Measurements from ENCODE around the gene TTC12. TPM values are rescaled to one million over a fixed set of nuclear protein-coding genes. Genes with fewer than 3 reads are reported as not detected.

The TTC12 gene
- total and polyA plus RNA-seq, 12 donors = 3.3 to 18.0 (median 7.8) TPM

GRCh38 chr11:113288286-113288863 lies 26.0 kb upstream of the TTC12 start:
- TF ChIP-seq, protein P1, sequence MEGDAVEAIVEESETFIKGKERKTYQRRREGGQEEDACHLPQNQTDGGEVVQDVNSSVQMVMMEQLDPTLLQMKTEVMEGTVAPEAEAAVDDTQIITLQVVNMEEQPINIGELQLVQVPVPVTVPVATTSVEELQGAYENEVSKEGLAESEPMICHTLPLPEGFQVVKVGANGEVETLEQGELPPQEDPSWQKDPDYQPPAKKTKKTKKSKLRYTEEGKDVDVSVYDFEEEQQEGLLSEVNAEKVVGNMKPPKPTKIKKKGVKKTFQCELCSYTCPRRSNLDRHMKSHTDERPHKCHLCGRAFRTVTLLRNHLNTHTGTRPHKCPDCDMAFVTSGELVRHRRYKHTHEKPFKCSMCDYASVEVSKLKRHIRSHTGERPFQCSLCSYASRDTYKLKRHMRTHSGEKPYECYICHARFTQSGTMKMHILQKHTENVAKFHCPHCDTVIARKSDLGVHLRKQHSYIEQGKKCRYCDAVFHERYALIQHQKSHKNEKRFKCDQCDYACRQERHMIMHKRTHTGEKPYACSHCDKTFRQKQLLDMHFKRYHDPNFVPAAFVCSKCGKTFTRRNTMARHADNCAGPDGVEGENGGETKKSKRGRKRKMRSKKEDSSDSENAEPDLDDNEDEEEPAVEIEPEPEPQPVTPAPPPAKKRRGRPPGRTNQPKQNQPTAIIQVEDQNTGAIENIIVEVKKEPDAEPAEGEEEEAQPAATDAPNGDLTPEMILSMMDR (IDR thresholded peaks at IDR 0.05) = no peak
- no peaks in the 10 kb centered on the region for H3K9me3 ChIP-seq
- H3K27me3 ChIP-seq = peaks cover 0 to 5% (median 0%) of the 10 kb centered on the region in 7 donors
- no peaks in the 10 kb centered on the region for H3K36me3 ChIP-seq
- H3K27ac ChIP-seq = no peak overlapping the region
- H3K4me1 ChIP-seq = peaks cover 0 to 19% (median 0%) of the 10 kb centered on the region in 9 donors
- WGBS, 2 donors = 82 to 85% methylated on average over 6 of the region's 6 CpGs
- DNase-seq = no peak
- no peak overlapping the region for H3K4me3 ChIP-seq
- no peak for ATAC-seq
- intact Hi-C loops (cut with DNase I) = loop anchor here (1.0 to 10.0 kb wide), 12 partner anchors 494 to 1064 kb away; partner anchors contain the start of gene PTS (in 1 of the 10)

DNA sequence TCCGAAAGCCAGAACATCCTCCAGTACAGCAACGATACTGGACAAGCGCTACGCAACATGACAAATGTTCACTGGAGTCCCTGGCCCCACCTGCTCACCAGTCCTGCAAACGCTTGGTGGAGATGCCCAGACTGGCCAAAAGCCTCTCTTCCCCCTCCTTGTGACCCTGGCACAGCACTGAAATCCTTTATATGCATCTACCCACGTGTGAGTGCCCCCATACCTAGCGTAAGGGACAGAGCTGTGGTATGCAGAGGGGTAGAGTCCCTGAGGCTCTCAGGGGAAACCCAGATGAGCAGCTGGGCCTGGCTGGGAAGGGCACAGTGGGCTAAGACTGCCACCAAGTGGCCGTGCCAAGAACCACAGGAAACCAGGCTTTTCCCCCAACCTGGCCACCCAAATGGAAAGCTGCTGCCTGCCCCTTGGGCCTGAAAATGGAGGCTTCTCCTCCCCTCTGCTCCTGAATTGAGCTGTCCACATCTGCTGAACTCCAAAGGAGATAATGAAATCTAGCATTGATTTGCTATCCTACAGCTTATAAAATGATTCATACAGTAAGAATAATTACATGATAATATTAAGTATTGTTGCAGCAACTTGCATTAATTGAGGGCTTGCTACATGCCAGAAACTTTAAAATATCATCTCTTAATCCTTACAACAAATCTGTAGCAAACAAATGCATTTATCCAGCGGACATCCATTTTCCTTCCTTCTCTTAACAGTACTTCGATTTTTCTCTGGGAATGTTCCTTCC lies 24.8 kb upstream of the TTC12 start:
- H3K4me1 ChIP-seq = peaks cover 0 to 19% (median 0%) of the 10 kb centered on the region in 9 donors
- no peak overlapping the region for H3K27ac ChIP-seq
- intact Hi-C loops (cut with DNase I) = loop anchor here (2.0 to 10.0 kb wide), 12 partner anchors 495 to 1075 kb away; partner anchors contain the start of gene PTS (in 2 of the 10)
- no peaks in the 10 kb centered on the region for H3K9me3 ChIP-seq
- 56 to 66% methylated on average over 10 of the region's 10 CpGs for WGBS, 2 donors
- no peaks in the 10 kb centered on the region for H3K36me3 ChIP-seq
- peaks cover 0 to 16% (median 0%) of the 10 kb centered on the region in 7 donors for H3K27me3 ChIP-seq
- peak; percentile 58 to 82 (median 74) for ATAC-seq
- no peak overlapping the region for H3K4me3 ChIP-seq
- DNase-seq = peak; percentile 33 to 67
- TF ChIP-seq, protein P1 (IDR thresholded peaks at IDR 0.05) = peak; percentile 80 to 95 (median 89)

- Histone ChIP-seq H3K27me3 (peaks cover 0 to 26% (median 0%) of the 10 kb centered on the region in 7 donors), H3K4me1 (peaks cover 0 to 9% (median 0%) of the 10 kb centered on the region in 9 donors), H3K4me3 (no peak overlapping the region), H3K36me3 (no peaks in the 10 kb centered on the region), H3K9me3 (no peaks in the 10 kb centered on the region), H3K27ac (no peak overlapping the region)
- ATAC-seq (no peak), DNase-seq (no peak)
- intact Hi-C loops (cut with DNase I) = loop anchor here in 3 of 10 donors (10.0 kb wide), 3 partner anchors 1009 to 1079 kb away; partner anchors contain the start of gene PTS (in 1 of the 3)
- 74 to 87% methylated on average over 5 of the region's 5 CpGs for WGBS, 2 donors
- TF ChIP-seq, protein P1 (IDR thresholded peaks at IDR 0.05) = no peak
These were observed 20.4 kb upstream of the TTC12 start for GRCh38 chr11:113293936-113294335.

GRCh38 chr11:113295993-113296392 lies 18.4 kb upstream of the TTC12 start:
- DNase-seq (no peak), ATAC-seq (no peak)
- Histone ChIP-seq H3K4me1 (peaks cover 0 to 7% (median 0%) of the 10 kb centered on the region in 9 donors), H3K9me3 (no peaks in the 10 kb centered on the region), H3K27ac (no peak overlapping the region), H3K4me3 (no peak overlapping the region), H3K27me3 (peaks cover 0 to 27% (median 0%) of the 10 kb centered on the region in 7 donors), H3K36me3 (no peaks in the 10 kb centered on the region)
- WGBS, 2 donors = 82 to 83% methylated on average over 7 of the region's 7 CpGs
- intact Hi-C loops (cut with DNase I) = loop anchor here in 3 of 10 donors (10.0 kb wide), 3 partner anchors 1011 to 1081 kb away; partner anchors contain the start of gene PTS (in 1 of the 3)
- TF ChIP-seq, protein P1 (IDR thresholded peaks at IDR 0.05) = no peak

All from heart right ventricle (tissue), 16 donors.